T-helper 9 cell (primary cell): ENCODE data around the gene NUDT14.

Source experiments
- DNase-seq: peaks from one replicate; pipeline ENCODE4 v3.0.0-alpha.2; 2020

The NUDT14 gene

GRCh38 chr14:105196265-105196960, 15.3 kb upstream of the NUDT14 start:
- DNase-seq: no peak

DNA sequence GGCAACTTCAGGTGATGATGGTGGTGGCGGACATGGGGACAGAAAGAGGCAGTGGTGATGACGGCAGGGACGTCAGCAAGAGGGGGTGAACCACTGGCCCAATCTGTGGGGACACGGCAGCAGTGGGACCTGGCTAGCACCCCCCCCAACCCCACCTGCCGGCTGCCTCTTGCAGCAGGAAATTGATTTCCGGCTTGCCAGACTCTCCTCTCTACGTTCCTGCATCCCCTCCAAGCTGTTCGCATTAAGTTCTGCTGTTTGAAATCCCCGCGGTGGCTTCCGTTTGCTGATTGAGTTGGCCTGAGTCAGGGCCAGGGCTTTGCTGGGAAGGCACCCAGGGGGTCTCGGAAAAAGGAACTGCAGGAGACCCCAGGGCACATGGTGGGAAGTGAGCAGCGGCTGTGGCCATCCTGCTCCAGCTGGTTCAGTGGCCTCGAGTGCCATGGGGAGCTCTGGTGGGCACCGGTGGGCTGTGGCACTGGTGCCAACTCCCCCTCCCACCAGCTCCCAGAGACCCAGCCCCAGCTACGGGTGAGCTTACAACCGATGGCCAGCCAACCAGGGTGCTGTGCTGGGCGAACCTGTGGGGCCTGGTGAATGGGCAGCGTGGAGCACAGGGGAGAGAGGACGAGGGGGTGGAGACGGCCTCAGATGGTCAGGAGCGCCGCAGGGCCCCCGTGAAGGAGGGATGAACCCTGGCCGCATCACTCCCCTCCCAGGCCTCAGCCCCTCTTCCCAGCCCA, 14.6 kb upstream of the NUDT14 start:
- DNase-seq: no peak

- DNase-seq: no peak
Measured at GRCh38 chr14:105195051-105195450, 13.9 kb upstream of the NUDT14 start.

- peak; percentile 29 for DNase-seq
Measured at GRCh38 chr14:105193916-105194782, 13.0 kb upstream of the NUDT14 start.

- DNase-seq: no peak
Measured at GRCh38 chr14:105192866-105193731, 12.0 kb upstream of the NUDT14 start.

DNA sequence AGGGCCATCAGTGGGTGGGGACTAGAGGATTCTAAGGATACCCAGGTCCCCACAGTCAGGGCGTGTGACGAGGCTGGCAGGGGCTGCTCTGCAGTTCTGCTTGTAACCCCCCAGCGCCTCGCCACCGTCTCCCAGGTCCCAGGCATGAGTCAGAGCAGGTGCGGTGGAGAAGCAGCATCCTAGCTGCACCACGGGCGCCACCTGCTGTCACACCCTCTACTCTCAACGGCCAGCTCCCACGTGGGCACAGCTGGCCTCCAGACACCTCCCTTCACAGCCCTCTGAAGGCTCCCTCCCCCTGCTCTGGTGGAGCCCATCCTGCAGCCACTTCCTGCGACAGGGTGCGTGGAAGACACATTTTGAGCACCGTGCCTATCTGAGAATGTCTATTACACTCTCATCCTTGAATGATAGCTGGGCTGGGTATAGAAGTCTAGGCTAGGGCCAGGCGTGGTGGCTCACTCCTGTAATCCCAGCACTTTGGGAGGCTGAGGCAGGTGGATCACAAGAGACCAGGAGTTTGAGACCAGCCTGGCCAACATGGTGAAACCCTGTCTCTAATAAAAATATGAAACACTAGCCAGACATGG, 6.9 kb upstream of the NUDT14 start:
- DNase-seq: no peak

GRCh38 chr14:105187116-105187515, 6.0 kb upstream of the NUDT14 start:
- DNase-seq: no peak

DNA sequence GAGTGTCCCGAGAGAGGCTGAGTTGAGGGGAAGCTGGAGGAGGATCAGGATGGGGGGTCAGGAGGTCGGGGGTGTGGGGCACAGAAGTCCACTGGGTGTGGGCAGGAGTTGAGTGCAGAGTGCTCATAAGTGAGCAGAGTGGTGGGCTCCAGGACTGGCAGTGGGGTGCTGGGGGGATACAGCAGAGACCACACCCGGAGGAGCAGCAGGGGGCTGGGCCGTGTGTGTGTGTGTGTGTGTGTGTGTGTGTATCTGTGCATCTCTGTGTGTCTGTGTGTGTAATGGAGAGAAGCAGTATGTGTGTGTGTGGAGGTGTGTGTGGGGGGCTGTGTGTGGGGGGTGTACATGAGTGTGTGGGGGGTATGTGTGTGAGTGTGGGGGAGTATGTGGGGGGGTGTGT, 4.9 kb upstream of the NUDT14 start:
- no peak for DNase-seq

GRCh38 chr14:105185001-105185400, 3.9 kb upstream of the NUDT14 start:
- DNase-seq: no peak

DNA sequence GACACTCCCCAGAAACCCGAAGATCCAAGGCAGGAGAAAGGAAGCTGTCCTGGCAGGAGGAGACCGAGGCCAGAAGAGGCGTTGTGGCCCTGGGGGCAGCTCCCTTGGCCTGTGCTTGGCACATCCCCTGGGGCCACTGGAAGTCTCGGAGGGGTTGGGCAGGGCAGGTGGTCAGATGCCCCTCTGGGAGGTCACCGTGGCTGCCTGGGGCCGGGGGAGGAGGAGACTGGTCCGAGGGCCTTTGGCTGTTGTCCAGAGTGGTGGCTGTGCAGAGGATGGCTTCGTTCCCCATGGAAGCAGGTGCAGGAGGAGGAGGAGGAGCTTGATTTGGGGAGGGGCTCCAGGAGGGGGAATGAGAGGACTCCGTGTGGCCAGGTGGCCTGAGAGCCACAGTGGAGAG, 3.3 kb upstream of the NUDT14 start:
- DNase-seq: no peak

DNA sequence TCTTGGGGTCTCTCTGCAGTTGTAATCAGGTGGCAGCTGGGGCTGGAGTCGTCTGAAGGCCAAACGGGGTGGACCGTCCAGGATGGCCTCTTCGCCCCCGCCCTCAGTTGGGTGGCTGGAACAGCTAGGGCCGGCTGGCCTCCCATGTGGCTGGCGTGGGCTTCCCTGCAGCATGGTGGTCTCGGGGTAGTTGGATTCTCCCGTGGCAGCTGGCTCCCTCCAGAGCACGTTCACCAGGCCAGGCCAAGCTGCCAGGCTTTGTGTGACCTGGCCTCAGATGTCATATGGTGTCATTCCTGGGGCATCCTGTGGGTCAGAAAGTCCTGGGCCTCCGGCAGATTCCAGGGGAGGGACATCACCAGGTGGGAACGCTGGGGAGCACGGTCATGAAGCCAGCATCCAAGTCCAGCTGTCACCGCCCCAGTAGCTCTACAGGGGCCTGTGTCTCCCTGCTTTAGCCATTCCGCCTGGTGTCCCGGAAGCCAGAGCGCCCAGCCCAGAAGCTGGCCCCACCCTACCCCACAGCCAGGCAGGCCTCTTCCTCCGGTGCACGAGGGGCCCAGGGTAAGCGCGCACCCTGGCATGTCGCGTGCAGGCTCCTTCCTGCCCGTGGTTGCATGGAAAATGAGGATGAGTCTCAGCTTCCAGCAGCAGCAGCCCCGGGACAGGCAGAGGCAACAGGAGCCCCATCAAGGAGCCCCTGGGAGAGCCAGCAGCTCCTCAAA, 1.3 kb upstream of the NUDT14 start:
- DNase-seq: no peak

GRCh38 chr14:105181549-105182295, 610 bp upstream of the NUDT14 start:
- DNase-seq: no peak

- no peak for DNase-seq
Measured at GRCh38 chr14:105179191-105179590, 1.9 kb downstream of the NUDT14 start.

- DNase-seq: no peak
Measured at GRCh38 chr14:105178868-105179140, 2.3 kb downstream of the NUDT14 start.

DNA sequence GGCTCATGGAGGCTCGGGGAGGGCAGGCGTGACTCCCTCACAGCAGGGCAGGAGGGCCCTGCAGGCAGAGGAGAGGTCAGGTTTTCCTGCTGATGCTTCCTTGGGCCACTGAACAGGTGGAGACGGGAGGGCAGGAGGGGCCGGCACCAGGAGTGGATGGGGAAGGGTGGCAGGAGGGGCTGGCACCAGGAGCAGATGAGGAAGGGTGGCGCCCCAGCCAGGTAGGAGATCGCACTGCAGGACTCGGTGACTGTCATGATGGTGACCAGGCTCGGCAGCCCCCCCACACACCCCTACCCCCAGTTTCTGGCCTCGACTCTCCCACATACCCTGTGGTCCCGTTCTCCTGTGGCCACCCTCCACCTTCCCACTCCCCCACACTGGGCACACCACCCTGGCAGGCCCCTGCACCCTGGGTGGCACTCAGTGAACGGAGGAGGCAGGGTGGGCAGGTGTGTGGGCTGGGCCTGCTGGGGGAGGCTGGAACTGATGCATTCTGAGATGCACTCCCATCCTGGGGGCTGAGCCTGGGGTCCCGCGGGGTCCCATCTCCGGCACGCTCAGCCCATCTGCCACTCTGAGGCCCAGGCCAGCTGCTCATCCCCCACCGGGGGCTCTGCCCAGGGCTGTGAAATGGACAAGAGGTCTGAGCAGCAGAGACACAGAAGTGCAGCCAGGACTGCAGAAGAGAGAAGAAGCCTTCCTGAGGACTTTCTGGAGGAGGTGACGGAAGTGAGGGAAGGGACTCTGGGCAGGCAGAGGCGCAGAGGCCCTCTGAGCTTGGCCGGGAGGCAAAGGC, 2.8 kb downstream of the NUDT14 start:
- no peak for DNase-seq

DNA sequence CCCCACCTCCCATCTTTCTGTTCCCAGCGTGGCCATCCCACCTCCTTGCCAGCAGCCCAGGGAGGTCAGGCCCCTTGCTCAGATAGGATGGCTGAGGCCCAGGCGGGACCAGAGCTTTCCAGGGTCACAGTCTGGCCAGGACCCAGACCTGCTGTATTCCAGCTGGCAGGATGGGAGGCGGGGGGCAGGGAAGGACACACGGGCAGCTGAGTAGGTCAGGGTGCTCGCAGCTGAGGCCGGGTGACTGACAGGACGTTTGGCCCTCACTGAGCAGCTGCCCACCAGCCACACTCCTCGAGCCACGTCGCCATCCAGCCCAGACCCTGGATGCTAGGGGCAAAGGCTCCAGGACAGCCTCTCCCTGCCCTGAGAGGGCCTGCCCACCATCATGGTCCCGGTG, 4.0 kb downstream of the NUDT14 start:
- no peak for DNase-seq

DNA sequence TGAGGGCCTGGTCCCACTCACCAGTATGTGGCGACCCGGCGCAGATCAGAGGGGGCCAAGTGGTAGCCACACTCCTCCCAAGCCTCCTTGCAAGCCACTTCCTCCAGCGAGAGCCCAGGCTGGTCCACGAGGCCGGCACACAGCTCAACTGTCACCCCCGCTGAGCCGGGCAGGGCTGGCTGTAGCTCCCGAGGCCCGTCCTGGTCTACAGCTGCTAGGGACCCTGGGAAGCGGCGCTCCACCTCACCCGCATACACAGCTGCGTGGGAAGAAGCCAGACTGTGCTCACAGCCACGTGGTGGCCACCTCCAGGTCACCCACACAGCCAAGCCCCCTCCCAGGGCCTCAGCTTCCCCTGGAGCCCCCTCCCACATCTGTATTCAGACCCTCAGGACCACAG, 4.6 kb downstream of the NUDT14 start:
- no peak for DNase-seq

DNA sequence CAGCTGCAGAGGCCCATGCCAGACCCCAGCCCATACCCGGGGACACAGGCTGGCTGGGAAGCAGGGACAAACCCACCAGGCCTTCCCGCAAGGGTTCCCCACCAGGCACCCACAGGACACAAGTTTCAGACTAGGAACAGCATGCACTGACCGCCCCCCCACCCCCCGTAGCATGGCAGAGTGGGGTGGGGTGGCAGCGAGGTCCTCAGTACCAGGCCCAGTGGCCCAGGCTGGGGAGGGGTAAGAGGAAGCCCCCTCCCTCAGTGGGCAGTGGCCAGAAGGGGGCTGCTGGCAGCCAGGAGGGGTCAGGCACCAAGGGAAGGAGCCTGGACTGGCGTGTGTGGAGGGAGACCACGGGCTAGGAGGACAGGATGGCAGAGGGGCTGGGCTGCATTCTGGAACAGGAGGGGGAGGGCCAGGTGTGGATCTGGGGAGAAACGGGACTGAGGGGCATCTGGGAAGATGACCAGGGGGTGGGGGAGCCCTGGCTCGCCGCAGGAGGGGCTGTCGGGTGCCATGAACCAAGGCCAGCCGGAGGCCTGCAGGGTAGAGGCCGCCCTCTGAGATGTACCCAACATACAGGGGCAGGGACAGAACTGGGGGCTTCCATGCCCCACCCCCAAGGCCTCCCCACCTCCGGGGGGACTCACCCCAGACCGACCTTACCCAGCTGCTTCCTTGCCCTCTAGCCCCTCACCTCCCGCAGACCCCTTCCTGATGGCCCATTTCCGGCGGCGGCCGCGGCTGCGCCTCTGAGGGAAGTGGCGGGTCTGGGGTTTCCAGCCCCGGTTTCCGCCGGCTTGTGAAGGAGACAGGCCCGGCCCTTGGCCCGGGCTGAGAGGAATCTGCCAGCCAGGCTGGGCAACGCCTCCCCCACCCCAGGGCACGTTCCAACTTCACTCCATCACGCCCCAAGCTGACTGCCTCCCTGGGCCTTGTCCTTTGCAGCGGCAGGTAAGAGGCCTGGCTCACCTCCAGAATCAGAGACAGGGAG, 6.9 kb downstream of the NUDT14 start:
- peak; percentile 42 for DNase-seq

- DNase-seq: no peak
Measured at GRCh38 chr14:105173145-105173544, 8.0 kb downstream of the NUDT14 start.
